ENCODE measurements around the gene SLC12A4. TPM values are rescaled to one million over a fixed set of nuclear protein-coding genes. Genes with fewer than 3 reads are reported as not detected.
A peak's percentile ranks its signal among the peaks of the same experiment; 100 is the strongest.

The SLC12A4 gene
- total RNA-seq, 4 donors from 2014 or later: 18.1 to 46.4 (median 25.4) TPM

DNA sequence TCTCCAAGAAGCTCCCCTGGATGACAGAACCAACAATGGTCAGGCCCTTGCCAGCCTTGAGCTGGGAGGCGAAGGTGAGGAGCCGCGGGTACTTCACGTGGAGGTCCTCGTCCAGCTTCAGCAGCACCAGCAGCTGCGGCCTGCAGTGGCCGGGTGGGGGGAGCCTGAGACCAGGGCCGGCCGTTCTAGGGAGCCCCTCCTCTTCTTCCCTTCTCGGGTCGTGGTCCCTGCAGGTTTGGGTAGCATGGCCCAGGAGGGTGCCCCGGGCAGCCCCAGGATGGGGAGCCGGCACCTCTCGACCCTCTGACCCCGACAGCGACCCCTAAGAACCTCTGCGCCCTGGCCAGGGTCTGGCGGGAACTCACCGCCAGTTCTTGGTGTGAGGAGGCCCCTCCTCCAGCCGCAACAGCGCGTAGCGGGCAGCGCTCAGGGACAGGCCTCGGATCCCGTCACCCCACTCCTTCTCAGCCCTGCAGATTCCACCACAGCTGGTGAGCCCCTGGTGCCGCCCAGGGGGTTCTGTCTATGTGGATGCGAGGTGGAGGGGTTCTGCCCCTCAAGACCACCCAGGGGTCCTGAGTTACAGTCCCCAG is 21.4 kb downstream of the SLC12A4 start:
- Histone ChIP-seq H3K36me3 (no peaks in the 10 kb centered on the region), H3K4me1 (peaks cover 14 to 27% (median 16%) of the 10 kb centered on the region in 4 donors), H3K4me3 (no peak overlapping the region), H3K9me3 (no peaks in the 10 kb centered on the region), H3K27me3 (no peaks in the 10 kb centered on the region), H3K27ac (no peak overlapping the region)
- no peak for DNase-seq
- in situ Hi-C loops (cut with MboI; ENCODE audit: low pct_ligation_motif_present in 1 of 4, low pct_unique_long_range_greater_than_20kb in 1 of 4, low sequenced_read_pairs in 3 of 4) (no loop called here), intact Hi-C loops (cut with DNase I; ENCODE audit: low total_unique reads) (no loop called here)
- WGBS, 2 donors (ENCODE audit: low coverage in 1 of 2): 85% methylated on average over 25 of the region's 28 CpGs; no CpG with 5 or more reads in 1 of the 2 donors
- TF ChIP-seq, protein P1, sequence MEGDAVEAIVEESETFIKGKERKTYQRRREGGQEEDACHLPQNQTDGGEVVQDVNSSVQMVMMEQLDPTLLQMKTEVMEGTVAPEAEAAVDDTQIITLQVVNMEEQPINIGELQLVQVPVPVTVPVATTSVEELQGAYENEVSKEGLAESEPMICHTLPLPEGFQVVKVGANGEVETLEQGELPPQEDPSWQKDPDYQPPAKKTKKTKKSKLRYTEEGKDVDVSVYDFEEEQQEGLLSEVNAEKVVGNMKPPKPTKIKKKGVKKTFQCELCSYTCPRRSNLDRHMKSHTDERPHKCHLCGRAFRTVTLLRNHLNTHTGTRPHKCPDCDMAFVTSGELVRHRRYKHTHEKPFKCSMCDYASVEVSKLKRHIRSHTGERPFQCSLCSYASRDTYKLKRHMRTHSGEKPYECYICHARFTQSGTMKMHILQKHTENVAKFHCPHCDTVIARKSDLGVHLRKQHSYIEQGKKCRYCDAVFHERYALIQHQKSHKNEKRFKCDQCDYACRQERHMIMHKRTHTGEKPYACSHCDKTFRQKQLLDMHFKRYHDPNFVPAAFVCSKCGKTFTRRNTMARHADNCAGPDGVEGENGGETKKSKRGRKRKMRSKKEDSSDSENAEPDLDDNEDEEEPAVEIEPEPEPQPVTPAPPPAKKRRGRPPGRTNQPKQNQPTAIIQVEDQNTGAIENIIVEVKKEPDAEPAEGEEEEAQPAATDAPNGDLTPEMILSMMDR (IDR thresholded peaks at IDR 0.05): no peak
- TF ChIP-seq POLR2AphosphoS5 (IDR thresholded peaks at IDR 0.05) (no peak), EP300 (IDR thresholded peaks at IDR 0.05; ENCODE audit: low read depth) (no peak), POLR2A (IDR thresholded peaks at IDR 0.05) (no peak)

DNA sequence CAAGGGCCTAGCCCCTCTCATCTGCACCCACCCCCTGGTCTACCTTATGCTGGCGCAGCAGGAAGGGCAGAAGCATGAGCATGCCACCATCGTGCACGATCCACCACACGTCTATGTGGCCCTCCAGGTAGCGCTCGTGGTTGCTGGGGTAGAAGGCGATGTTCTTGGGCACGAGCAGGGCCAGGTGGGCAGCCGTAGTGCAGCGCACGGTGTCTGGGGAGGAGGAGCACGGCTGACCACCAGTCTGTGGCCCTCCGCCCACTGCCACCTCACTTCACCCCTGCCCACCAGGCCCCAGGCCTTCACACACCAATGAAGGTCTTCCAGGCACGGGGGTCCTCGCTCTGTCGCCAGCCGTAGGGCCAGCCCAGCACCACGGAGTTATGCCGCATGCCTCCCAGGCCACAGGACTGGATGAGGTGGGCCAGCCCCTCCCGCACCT is 22.3 kb downstream of the SLC12A4 start:
- Histone ChIP-seq H3K27ac (no peak overlapping the region), H3K4me1 (peaks cover 14 to 19% (median 16%) of the 10 kb centered on the region in 4 donors), H3K4me3 (no peak overlapping the region), H3K9me3 (no peaks in the 10 kb centered on the region), H3K27me3 (no peaks in the 10 kb centered on the region), H3K36me3 (no peaks in the 10 kb centered on the region)
- TF ChIP-seq POLR2AphosphoS5 (IDR thresholded peaks at IDR 0.05): no peak
- TF ChIP-seq, protein P1 (IDR thresholded peaks at IDR 0.05): no peak
- no peak for TF ChIP-seq EP300 (IDR thresholded peaks at IDR 0.05; ENCODE audit: low read depth)
- TF ChIP-seq POLR2A (IDR thresholded peaks at IDR 0.05): no peak
- 89% methylated on average over 16 of the region's 20 CpGs; no CpG with 5 or more reads in 1 of the 2 donors for WGBS, 2 donors (ENCODE audit: low coverage in 1 of 2)
- no peak for DNase-seq
- intact Hi-C loops (cut with DNase I; ENCODE audit: low total_unique reads) (no loop called here), in situ Hi-C loops (cut with MboI; ENCODE audit: low pct_ligation_motif_present in 1 of 4, low pct_unique_long_range_greater_than_20kb in 1 of 4, low sequenced_read_pairs in 3 of 4) (no loop called here)

DNA sequence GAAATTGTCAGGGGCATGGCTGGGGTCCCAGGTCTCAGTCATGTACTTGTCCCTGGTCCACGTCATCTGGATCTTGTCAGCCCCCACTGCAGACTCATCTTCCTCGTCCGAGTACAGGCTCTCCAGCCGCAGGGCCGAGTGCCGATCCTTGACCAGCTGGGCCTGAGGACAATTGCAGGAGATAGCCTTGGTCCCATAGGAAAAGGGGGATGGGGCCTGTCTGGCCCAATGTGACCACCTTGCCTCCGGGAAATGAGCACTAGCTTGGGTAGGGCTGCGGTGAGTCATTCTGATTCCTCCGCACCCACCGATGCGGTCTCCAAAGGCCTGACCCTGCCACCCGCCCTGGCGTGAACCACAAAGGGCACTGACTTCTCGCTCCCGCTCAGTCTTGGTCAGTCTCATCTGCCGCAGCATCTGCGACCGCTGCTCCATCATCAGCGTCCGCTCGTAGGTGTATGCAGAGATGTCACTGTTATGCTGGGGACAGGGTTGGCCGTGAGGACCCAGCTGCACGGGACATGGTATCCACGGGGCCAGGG is 23.0 kb downstream of the SLC12A4 start:
- TF ChIP-seq, protein P1 (IDR thresholded peaks at IDR 0.05): no peak
- no peak for TF ChIP-seq POLR2AphosphoS5 (IDR thresholded peaks at IDR 0.05)
- no peak for TF ChIP-seq POLR2A (IDR thresholded peaks at IDR 0.05)
- TF ChIP-seq EP300 (IDR thresholded peaks at IDR 0.05; ENCODE audit: low read depth): no peak
- no peak for DNase-seq
- 70 to 75% methylated on average over 2 to 16 of the region's 24 CpGs for WGBS, 2 donors (ENCODE audit: low coverage in 1 of 2)
- in situ Hi-C loops (cut with MboI; ENCODE audit: low pct_ligation_motif_present in 1 of 4, low pct_unique_long_range_greater_than_20kb in 1 of 4, low sequenced_read_pairs in 3 of 4): no loop called here
- intact Hi-C loops (cut with DNase I; ENCODE audit: low total_unique reads): no loop called here
- no peaks in the 10 kb centered on the region for H3K9me3 ChIP-seq
- H3K4me1 ChIP-seq: peaks cover 14 to 19% (median 16%) of the 10 kb centered on the region in 4 donors
- peak overlapping the region in 2 of 4 donors; percentile 69 to 89 for H3K27ac ChIP-seq
- no peaks in the 10 kb centered on the region for H3K36me3 ChIP-seq
- H3K4me3 ChIP-seq: no peak overlapping the region
- H3K27me3 ChIP-seq: no peaks in the 10 kb centered on the region

DNA sequence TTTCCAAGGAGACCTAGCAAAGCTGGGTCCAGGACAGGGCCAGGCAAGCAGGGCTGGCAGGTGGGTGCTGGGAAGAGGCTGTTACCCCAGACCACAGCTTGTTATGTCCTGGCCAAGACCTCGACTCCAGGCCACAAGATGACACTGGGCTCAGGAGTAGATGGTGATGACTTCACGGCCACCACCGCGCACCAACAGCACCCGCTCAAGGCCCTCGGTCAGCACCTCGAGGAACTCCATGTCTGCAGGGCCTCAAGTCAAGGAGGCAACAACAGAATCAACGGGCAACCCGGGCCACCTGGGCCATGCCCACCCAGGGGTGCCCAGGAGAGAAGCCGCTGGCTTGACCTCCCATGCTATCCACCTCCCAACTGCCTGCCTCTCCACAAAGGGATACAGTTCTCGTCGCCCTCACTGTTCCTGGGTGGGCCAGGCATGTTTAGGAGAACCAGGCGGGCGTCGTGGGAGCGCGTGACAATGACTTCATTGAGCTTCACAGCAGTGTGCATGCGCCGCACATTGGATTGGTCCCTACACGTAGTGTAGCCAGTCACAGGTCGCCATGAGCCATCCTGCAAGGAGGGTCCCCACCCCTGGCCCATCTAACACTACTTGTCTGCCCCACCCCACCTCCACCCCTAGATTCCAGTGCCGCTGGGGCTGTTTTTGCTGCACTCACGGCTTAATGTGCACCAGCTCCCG is 23.6 kb downstream of the SLC12A4 start:
- Histone ChIP-seq H3K4me3 (no peak overlapping the region), H3K27me3 (no peaks in the 10 kb centered on the region), H3K9me3 (no peaks in the 10 kb centered on the region), H3K27ac (peak overlapping the region; percentile 59 to 89 (median 71)), H3K4me1 (peaks cover 17 to 22% (median 20%) of the 10 kb centered on the region in 4 donors), H3K36me3 (no peaks in the 10 kb centered on the region)
- in situ Hi-C loops (cut with MboI; ENCODE audit: low pct_ligation_motif_present in 1 of 4, low pct_unique_long_range_greater_than_20kb in 1 of 4, low sequenced_read_pairs in 3 of 4) (no loop called here), intact Hi-C loops (cut with DNase I; ENCODE audit: low total_unique reads) (no loop called here)
- TF ChIP-seq, protein P1 (IDR thresholded peaks at IDR 0.05): no peak
- TF ChIP-seq POLR2AphosphoS5 (IDR thresholded peaks at IDR 0.05) (no peak), EP300 (IDR thresholded peaks at IDR 0.05; ENCODE audit: low read depth) (no peak), POLR2A (IDR thresholded peaks at IDR 0.05) (no peak)
- no peak for DNase-seq
- WGBS, 2 donors (ENCODE audit: low coverage in 1 of 2): 91% methylated on average over 24 of the region's 24 CpGs; no CpG with 5 or more reads in 1 of the 2 donors

Data from transverse colon (tissue), 4 donors.